Umbilical cord (tissue), 2 donors: ENCODE measurements around the gene TRAPPC2L. TPM values are rescaled to one million over a fixed set of nuclear protein-coding genes. Genes with fewer than 3 reads are reported as not detected.
A peak's percentile ranks its signal among the peaks of the same experiment; 100 is the strongest.
"Not testable (repeated sequence)": the region's sequence is repeated elsewhere in the genome, so short reads cannot be mapped to it uniquely, and the experiment has no call there.

ENCODE experiments used
- DNase-seq: peaks from one replicate; pipeline ENCODE4 v3.0.0-alpha.2; 2015; ENCODE audit warnings: low spot score
- total RNA-seq: library from RNA; depleted of rRNA; stranded (reverse); fragments of >200 nt; gene quantifications from one replicate; pipeline ENCODE4 v1.2.3, GENCODE V29; 2014; ENCODE audit warnings: low replicate concordance; ENCODE audit not compliant: insufficient read depth

Gene TRAPPC2L
- total RNA-seq, 1 donor from 2014 or later, result 9.9 TPM

DNA sequence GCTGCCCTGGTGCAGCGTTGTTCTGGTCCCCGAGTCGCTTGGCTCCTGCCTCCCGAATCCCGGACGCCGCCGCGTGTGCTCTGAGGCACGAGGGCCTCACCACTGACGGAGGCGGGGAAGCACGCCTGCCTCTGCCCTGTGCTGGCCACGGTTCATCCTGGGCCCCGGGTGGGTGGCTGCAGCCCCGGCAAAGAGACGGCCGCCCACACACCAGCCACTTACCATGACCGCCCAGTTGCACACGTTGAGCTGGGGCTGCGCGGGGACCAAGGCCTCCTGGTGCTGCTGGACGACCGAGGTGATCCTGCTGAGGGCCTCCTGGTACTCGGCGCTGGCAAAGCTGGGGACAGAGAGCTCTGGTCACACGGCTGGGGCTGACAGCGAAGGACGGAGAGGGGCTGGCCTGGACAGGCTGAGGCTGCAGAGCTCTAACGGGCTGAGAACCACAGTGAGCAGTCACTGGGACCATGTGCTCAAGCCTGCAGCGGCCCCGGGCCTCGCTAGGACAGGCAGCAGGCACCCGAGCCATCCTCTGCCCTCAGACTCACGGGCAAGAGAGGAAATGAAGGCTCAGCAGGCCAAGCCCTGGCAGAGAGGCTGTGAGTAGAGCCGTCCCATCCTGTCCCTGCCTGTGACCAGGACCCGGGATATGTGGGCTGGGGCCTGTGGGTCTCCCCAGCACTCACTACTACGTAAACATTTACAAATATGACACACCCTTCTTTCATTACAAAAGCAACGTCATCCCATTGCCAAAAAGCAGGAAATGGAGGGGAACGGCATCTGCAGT lies 38.9 kb upstream of the TRAPPC2L start:
- DNase-seq, result no peak

DNA sequence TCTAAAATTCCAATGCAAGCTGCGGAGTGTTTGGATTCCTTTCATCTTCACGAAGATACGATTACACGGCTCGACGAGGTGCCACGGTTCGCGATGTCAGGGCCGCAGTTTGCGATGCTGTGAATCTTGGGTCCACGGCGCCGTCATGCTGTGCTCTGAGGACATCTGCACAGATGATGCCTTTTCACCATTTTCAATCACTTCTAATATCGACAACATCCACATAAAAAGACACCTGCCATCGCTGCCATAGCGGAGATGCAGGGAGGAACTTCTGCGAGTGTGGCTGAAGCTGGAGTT lies 38.4 kb upstream of the TRAPPC2L start:
- DNase-seq, result no peak

DNA sequence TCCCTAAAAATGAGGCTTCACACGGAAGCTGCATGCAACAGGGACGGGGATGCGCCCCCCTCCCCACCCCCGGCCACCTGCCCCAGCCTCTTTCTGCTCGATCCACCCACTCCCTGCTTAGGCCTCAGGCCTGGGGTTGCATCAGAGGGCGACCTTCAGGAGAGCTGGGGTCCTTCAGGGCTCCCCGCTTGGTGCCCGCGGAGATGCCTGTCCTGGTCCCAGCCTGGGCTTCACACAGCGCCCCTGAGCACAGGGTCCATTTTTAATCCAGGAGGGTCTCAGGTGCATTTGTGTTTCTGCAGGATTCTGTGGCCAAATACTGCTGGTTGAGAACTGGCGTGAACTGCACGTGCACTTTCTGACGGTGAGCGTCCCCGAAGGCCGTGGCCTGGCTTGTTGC lies 37.8 kb upstream of the TRAPPC2L start:
- no peak for DNase-seq

DNA sequence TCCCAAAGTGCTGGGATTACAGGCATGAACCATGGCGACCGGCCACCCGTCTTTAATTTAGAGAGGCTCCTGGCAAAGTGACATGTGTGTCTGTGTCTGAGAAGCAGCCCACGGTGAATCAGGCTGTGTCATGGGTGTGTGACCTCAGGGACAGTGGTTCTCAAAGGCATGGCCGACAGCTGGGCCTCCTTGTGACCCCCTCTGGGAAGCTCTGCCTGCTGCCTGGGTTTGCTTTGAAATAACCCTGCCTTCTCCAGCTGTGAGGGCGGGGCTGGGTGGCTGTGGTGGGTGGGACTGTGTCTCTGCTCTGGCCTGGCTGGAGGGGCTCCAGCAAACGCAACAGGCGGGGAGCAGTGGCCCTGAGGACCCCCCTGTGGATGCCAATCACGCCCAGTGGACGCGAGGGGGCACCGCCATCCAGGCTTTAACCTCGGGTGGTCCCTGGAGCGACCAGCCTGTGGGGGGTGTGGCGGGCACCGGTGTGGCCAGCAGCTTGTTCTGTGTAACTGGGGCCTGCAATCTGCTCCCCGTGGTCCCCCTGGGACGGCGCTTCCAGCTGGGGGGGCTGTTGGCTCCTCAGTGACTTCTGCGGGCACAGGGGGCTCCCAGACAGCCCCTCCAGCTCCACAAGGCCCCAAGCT lies 36.4 kb upstream of the TRAPPC2L start:
- DNase-seq, result no peak

DNA sequence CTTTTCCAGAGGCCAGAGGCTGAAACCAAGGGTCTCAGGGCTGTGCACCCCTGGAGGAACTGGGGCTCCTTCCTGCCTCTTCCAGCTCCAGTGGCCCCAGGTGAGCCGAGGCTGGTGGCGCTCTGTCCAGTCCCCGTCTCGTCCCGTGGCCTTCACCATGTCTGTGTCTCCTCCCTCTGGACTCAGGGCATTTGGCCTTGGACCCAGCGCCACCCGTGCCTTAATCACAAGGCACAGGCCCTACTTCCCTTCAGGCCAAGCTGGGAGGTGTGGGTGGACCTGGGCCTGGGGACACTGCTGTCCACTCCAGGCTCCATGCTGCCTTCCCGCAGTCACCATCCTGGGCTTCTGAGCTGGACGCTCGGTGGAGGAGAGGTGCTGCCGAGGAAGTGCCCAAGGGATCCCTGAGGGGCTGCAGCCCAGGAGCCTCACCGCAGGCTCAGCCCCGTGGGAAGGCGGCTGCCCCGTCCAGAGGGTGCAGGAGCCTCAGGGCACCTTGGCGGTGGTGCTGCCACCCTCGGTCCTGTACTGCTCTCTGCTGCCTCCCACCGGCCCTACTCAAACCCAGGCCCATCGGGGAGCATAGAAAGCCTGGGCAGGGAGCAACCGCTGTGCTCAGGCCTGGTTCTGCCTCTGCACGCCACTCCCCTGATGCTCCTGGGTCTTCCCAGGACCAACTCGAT lies 35.6 kb upstream of the TRAPPC2L start:
- no peak for DNase-seq

DNA sequence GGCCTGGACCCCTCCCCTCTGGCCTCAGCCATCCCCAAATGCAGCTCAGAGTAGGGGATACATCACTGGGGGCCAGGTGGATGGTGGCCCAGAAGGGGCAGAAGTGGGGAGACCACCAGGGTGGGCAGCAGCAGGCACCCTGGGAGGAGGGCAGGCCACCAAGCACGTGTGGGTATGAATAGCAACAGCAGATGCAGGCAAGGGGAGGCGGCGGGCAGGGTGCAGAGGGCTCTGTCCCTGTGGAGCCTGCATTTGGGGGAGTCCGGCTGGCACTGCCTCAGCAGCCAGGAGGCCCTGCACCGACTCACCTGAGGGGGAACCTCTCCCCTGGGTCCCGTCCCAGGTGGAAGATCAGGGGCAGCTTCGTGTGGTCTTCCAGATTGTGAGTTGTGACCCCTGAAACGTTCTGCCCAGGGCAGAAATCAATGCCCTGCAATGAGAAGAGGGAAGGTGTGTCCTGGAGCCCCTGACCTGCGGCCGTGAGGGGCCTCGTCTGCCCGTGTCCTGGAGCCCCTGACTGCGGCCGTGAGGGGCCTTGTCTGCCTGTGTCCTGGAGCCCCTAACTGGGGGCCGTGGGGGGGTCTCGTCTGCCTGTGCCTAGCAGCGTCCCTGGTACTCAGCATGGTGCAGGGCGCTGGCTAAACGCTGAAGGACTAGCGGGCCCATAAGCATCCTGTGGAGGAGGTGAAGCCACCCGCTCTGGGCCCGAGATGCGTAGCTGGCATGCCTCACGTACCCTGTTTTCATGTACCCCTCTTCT lies 34.5 kb upstream of the TRAPPC2L start:
- no peak for DNase-seq

DNA sequence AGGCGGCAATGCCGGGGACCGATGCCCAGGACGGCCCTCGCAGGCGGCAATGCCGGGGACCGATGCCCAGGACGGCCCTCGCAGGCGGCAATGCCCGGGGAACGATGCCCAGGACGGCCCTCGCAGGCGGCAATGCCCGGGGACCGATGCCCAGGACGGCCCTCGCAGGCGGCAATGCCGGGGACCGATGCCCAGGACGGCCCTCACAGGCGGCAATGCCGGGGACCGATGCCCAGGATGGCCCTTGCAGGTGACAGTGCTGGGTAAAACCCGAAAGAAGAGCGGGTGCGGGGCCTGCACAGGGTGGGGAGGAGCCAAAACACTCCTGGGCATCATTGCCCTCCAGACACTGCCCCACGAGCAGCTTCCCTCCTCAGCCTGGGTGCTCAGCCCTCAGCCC lies 33.3 kb upstream of the TRAPPC2L start:
- DNase-seq, result not testable (repeated sequence)

DNA sequence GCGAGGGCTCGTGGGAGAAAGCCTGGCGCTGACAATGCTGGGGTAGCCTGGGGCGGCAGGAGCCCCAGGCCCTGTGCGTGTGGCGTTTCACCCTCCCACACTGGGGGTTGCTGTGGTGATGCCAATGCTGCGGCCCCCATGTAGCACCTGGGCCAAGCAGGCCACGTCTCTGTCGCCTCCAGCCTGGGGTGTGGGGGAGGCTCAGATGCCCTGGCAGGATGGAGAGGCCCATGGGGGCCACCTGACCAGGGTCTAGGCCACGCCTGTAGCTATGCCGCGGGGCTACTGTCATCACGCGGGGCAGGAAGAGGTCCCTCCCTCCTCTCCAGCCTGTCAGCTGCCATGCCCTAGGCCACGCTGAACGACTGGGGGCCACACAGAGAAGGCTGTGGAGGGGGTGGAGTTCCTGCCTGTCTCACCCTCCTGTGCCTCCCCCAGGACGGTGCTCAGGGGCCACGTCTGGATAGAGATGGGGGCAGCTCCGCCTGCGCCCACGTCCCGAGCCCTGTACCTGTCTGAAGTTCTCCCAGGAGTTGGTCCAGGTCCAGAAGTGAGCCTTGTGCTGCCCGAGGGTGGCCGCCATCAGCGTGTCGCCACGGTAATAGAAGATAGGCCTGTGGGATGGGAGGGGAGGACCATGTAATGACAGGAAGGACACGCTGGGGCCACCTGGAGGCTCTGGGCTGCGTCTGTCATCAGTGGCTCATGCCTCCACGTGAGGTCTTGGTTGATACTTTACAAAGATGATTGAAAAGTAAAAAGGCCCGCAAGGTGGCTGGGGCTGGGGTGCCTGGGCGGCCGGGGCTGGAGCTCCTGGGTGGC lies 32.5 kb upstream of the TRAPPC2L start:
- DNase-seq, result no peak

DNA sequence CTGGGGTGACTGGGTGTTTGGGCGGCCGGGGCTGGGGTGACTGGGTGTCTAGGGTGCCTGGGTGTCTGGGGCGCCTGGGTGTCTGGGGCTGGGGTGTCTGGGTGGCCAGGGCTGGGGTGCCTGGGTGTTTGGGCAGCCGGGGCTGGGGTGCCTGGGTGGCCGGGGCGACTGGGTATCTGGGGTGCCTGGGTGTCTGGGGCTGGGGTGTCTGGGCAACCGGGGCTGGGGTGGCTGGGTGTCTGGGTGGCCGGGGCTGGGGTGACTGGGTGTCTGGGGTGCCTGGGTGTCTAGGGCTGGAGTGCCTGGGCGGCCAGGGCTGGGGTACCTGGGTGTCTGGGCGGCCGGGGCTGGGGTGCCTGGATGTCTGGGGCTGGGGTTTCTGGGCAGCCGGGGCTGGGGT lies 31.8 kb upstream of the TRAPPC2L start:
- no peak for DNase-seq

DNA sequence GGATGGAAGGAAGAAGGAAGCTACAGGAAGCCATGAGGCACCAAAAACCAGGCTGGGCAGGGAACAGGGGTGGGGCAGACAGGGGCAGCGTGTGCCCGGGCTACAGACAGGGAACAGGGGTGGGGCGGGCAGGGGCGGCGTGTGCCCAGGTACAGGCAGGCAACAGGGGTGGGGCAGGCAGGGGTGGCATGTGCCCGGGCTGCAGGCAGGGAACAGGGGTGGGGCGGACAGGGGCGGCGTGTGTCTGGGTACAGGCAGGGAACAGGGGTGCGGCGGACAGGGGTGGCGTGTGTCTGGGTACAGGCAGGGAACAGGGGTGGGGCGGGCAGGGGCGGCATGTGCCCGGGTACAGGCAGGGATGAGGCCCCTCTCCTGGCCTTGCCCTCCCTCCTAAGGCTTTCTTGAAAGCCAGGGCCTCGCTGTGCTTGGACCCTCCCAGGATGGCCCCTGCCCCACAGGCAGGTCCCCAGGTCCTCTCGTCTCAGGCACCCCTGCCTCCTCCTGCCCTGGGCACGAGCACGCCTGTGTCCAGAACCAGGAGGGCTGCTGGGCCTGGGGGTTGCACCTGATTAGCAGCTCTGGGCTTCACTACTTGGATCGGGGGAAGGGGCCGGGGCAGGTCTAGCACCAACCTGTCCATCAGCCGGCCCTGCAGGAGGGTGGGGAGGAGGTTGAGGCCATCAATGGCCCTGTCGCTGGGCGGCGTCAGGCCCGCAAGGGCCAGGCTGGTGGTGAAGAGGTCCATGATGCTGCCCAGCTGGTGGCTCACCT lies 30.7 kb upstream of the TRAPPC2L start:
- DNase-seq, result no peak

DNA sequence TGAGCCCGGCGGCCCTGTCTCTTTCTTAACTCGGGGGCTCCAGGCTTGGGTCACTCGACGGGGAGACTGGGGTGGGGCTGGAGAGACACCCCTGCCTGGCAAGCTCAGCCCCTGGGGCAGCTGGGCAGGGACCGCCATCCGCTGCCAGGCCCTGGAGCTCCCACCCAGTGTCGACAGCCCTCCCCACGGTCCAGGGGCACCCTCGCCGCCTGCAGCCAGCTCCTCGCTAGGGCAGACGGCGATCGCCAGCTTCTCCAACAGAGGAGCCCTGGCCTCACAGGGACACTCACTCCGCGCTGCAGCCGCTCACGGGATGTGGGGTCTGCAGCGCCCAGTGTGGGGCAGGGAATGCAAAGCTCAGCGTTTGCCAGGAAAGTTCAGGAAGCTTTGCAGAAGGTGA lies 29.2 kb upstream of the TRAPPC2L start:
- no peak for DNase-seq

DNA sequence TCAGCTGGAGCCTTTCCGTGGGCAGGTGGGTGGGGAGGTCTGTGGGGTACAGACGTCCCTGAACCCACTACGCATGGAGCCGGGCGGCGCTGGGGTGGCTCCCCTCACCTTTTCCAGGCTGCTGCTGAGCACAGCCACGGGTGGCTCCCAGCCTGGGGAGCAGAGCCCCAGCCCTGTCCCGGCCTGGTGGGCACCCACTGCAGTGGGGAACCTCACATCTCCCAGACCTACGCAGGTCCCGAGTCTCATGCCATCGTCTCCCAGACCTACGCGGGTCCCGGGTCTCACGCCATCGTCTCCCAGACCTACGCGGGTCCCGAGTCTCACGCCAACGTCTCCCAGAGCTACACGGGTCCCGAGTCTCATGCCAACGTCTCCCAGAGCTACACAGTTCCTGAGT lies 28.2 kb upstream of the TRAPPC2L start:
- DNase-seq, result no peak

DNA sequence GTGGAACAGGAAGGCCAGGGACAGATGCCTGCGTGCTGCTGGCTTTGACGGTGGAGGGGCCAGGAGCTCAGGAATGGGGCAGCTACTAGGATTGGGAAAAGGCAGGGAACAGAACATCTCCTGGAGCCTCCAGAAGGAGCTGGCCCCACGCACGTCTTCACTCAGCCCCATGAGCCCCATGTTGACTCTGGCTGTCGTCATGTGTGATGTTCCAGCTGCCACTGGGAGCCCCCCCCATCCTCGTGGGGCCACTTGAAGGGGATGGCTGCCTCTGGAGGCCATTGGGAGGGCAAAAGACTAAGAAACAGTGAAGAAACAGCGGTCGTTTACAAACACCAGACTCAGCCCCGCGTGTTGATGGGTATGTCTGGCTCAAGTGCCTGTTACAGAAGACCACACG lies 26.7 kb upstream of the TRAPPC2L start:
- DNase-seq, result peak; percentile 84

DNA sequence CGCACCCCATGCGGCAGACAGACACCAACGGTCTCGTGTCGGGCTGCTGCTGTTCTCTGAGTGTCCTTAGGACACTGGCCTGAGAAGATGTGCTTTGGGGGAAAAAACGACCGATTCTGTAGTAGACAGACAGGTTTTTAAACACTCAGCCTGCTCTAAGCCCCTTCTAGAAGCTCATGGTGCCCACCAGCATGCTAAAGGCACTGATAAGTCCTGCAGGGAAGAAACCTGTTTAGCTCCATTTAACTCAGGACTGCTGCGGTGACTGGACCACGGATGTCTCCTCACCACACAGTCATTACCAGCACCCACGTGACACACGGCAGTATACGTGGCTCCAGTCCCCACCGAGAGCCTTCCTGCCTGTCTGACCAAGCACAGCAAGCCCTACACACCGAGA lies 26.1 kb upstream of the TRAPPC2L start:
- no peak for DNase-seq

DNA sequence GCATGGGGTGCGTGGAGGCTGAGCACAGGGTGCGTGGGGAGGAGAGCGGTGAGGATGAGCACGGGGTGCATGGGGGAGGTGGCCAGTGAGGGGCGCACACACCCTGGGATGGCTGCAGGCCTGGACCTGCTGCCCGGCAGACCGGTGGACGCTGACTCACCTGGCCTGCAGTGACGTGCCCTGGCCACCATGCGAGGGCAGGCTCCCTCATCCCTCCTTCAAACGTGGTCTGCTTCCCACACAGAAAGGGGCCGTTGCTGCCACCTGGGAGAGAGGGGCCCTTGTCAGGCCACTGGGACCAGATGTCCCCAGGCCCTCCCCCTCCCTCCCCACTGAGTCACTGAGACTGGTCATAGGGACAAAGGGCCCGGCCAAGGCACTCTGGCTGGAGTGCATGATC lies 25.1 kb upstream of the TRAPPC2L start:
- DNase-seq, result no peak

DNA sequence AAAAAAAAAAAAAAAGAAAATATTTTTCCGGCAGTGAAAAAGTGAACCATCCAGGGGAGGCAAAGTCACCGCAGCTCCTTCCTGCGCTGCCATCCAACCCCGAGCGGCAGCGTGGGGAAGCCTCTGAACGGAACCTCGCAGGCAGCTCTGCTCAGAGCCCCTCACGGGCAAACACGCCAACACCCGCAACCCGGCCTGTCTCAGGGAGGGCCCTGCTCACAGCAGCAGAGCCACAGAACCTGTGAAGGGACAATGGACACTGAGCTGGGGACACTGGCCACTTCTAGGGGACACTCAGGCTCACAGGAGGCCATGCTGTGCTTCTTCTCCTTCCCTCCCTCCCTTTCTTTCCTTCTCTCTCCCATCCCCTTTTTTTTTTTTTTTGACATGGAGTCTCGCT lies 23.8 kb upstream of the TRAPPC2L start:
- no peak for DNase-seq

DNA sequence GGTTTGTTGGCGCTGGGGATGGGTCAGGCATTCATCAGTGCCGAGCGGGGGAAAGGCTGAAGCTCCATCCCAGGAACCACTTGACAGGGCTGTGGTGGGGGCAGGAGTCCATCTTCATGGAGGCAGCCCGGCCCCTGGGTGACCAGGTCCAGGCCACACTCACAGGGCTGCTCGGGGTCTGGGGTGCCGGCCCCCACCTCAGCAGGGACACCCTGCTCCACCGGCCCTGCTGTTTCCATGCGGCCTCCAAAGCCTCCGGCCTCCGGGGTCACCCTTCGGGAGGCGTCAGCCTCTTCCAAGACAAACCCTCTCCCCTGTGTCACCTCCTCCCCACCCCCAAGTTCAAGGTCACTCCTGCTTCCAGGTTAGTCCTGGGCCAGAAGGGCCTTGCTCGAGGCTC lies 22.3 kb upstream of the TRAPPC2L start:
- no peak for DNase-seq

DNA sequence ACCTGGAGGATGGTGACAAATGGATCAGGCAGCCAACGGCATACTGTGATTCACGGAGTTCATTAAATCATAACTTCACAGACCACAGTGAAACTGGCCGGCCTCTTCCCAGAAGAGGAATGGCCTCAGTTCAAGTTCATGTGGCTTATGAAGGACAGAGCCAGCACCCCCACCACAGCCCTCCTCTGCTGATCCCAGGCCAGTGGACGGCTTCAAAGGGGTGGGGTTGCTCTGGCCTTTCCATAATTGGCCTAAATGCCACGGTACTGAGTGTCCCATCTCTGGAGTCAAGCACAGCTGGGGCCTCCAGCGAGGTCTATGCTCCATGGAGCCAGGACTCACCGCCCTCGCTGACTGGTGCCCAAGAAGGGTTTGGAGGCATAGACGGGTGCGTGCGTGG lies 21.5 kb upstream of the TRAPPC2L start:
- DNase-seq, result no peak

DNA sequence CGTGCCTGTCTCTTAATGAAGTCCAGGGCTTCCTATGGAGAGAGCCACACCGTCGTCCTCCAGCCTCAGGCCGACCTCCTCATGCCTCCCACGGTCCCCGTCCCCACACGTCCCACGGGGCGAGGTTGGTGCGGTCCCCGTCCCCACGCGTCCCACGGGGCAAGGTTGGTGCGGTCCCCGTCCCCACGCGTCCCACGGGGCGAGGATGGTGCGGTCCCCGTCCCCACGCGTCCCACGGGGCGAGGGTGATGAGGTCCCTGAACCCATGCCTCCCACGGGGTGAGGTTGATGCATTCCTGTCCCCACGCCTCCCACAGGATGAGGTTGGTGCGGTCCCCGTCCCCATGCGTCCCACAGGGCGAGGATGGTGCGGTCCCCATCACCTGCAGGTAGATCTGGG lies 21.1 kb upstream of the TRAPPC2L start:
- no peak for DNase-seq

DNA sequence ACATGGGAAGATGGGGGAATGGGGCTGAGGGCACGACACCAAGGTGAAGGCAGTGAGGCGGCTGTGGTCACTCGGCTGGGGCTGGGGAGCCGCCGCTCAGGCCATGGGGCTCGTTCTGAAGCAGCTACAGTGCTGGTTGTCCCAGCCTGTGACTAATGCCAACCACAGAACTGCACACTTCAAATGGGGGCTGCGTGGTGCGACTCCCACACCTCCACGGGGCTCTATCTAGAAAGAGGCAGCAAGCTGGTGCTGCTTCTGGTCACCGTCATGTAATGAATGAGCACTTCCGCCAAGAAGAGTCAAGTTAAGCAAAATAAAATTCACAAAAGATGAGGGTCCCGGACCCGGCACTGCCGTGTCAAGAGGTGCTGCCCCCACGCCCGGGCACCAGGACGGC lies 20.1 kb upstream of the TRAPPC2L start:
- DNase-seq, result no peak

DNA sequence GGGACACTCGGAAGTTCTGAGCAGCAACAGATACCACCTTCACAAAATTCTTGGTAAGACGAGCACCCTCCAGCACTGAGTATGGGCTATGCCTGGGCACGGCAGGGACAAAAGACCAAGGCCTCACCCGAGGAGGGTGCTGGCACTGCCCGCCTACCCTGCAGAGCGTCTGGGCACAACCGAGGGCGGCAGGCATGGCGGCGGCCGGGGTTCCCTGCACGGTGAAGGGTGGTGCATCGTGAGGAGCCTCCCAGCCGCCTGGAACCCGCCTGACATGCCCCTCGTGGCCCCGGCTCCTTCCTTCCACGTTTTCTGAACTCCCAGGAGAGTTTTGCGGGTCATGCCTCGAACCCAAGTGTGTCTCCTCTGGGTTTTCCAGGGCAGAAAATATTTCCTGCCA lies 19.1 kb upstream of the TRAPPC2L start:
- no peak for DNase-seq
